Activated B cell treated with CpG ODN at 0.5 μM for 24 hours (primary cell): Measurements from ENCODE around the gene MED8. TPM values are rescaled to one million over a fixed set of nuclear protein-coding genes. Genes with fewer than 3 reads are reported as not detected.
A peak's percentile ranks its signal among the peaks of the same experiment; 100 is the strongest.

Experiments used
- ATAC-seq: fragments of 200-7000 bp; cut with Tn5 transposase; one replicate; pipeline ENCODE4 v1.10.0; 2021; ENCODE audit warnings: low read depth, mild to moderate bottlenecking, moderate library complexity
- CTCF ChIA-PET: fragments of 350-600 bp; sonication (Branson Sonifier 250); formaldehyde crosslinking; loops from one replicate; lab custom pipeline; 2021; ENCODE audit warnings: antibody characterized with exemption; lab: Charles Lee
- POLR2A ChIA-PET: fragments of 350-600 bp; sonication (Branson Sonifier 250); formaldehyde crosslinking; loops from one replicate; lab custom pipeline; 2021; ENCODE audit warnings: antibody characterized with exemption; lab: Charles Lee
- DNase-seq: peaks from one replicate; pipeline ENCODE4 v3.0.0; 2022
- H3K27ac Mint-ChIP-seq: one replicate; pipeline ENCODE4 v1.8.0; 2020; ENCODE audit warnings: mixed read lengths
- H3K27me3 Mint-ChIP-seq: one replicate; pipeline ENCODE4 v1.8.0; 2021; ENCODE audit warnings: mixed read lengths
- H3K36me3 Mint-ChIP-seq: one replicate; pipeline ENCODE4 v1.8.0; 2021; ENCODE audit warnings: low read depth, mixed read lengths
- H3K4me1 Mint-ChIP-seq: one replicate; pipeline ENCODE4 v1.8.0; 2021; ENCODE audit warnings: mixed read lengths
- H3K4me3 Mint-ChIP-seq: one replicate; pipeline ENCODE4 v1.8.0; 2020; ENCODE audit warnings: mild to moderate bottlenecking, mixed read lengths
- H3K9me3 Mint-ChIP-seq: one replicate; pipeline ENCODE4 v1.8.0; 2020; ENCODE audit warnings: mixed read lengths
- intact Hi-C: fragments of 100-400 bp; cut with micrococcal nuclease; formaldehyde crosslinking; loops from one replicate; pipeline ENCODE4 v1.15.1; 2024
- total RNA-seq: library from RNA; stranded (reverse); gene quantifications from 2 replicates; pipeline ENCODE4 v1.2.3, GENCODE V29; 2022
- TF ChIP-seq, protein P1 (sequence below): fragments of 200-600 bp; IDR thresholded peaks from one replicate; pipeline ENCODE4 v1.8.0; 2022; ENCODE audit warnings: antibody characterized with exemption, mild to moderate bottlenecking

Gene MED8
- total RNA-seq, 1 donor from 2014 or later, result 33.8 TPM

- ATAC-seq (no peak), DNase-seq (no peak)
- no peaks in the 10 kb centered on the region for H3K27me3 Mint-ChIP-seq
- no peak overlapping the region for H3K4me3 Mint-ChIP-seq
- CTCF ChIA-PET, result no interaction called here
- no peaks in the 10 kb centered on the region for H3K9me3 Mint-ChIP-seq
- TF ChIP-seq, protein P1, sequence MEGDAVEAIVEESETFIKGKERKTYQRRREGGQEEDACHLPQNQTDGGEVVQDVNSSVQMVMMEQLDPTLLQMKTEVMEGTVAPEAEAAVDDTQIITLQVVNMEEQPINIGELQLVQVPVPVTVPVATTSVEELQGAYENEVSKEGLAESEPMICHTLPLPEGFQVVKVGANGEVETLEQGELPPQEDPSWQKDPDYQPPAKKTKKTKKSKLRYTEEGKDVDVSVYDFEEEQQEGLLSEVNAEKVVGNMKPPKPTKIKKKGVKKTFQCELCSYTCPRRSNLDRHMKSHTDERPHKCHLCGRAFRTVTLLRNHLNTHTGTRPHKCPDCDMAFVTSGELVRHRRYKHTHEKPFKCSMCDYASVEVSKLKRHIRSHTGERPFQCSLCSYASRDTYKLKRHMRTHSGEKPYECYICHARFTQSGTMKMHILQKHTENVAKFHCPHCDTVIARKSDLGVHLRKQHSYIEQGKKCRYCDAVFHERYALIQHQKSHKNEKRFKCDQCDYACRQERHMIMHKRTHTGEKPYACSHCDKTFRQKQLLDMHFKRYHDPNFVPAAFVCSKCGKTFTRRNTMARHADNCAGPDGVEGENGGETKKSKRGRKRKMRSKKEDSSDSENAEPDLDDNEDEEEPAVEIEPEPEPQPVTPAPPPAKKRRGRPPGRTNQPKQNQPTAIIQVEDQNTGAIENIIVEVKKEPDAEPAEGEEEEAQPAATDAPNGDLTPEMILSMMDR, result no peak
- intact Hi-C loops, result no loop called here
- POLR2A ChIA-PET, result interaction anchor here (1.1 kb wide), 1 partner anchor 28 kb away, joined by 3 read pairs; the partner anchor contains the start of gene ELOVL1
- peaks cover 13% of the 10 kb centered on the region for H3K4me1 Mint-ChIP-seq
- no peak overlapping the region for H3K27ac Mint-ChIP-seq
- peaks cover 29% of the 10 kb centered on the region for H3K36me3 Mint-ChIP-seq
Observed at GRCh38 chr1:43396059-43396458, 6.5 kb upstream of the MED8 start.

DNA sequence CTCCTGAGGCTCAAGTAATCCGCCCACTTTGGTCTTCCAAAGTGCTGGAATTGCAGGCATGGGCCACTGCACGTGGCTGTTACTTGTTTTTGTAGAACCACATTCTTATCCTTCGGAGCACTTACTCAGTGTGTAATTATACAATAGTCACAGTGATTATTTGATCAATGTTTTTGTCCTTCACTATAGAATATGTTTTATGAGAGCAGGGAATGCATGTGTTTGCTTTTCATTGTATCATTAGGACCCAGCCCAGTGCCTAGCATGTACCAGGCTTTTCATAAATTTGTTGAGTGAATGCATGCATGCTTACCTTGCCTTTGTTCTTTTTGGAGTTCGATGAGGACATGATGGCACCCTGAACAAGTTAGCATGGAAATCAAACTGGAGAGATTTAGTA lies 5.9 kb upstream of the MED8 start:
- TF ChIP-seq, protein P1, result no peak
- no peak overlapping the region for H3K4me3 Mint-ChIP-seq
- H3K27ac Mint-ChIP-seq, result no peak overlapping the region
- peaks cover 28% of the 10 kb centered on the region for H3K36me3 Mint-ChIP-seq
- no peaks in the 10 kb centered on the region for H3K27me3 Mint-ChIP-seq
- no peaks in the 10 kb centered on the region for H3K9me3 Mint-ChIP-seq
- DNase-seq (no peak), ATAC-seq (no peak)
- ChIA-PET CTCF (no interaction called here), POLR2A (interaction anchor here (1.1 kb wide), 1 partner anchor 28 kb away, joined by 3 read pairs; the partner anchor contains the start of gene ELOVL1)
- H3K4me1 Mint-ChIP-seq, result peaks cover 17% of the 10 kb centered on the region
- intact Hi-C loops, result no loop called here

DNA sequence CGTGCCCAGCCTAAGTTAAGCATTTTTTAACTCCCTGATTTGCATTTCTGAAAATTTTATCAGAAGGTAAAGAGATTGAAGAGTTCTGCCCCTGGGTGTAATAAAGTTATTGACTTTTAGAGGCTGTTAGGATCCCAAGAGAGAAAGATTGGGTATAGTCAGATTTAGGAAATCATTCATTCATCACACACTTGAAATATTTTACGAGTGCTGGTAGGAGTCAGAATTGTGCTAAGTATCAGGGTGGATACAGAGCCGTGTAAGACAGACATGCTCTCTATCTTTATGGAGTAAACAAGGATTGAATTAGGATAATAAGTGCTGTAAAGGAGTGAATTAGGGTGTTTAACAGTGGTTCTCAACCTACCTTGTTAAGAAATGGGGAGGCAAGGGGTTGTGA lies 3.1 kb upstream of the MED8 start:
- H3K4me1 Mint-ChIP-seq, result peaks cover 43% of the 10 kb centered on the region
- TF ChIP-seq, protein P1, result no peak
- no peaks in the 10 kb centered on the region for H3K9me3 Mint-ChIP-seq
- H3K36me3 Mint-ChIP-seq, result peaks cover 37% of the 10 kb centered on the region
- H3K27ac Mint-ChIP-seq, result no peak overlapping the region
- ChIA-PET CTCF (no interaction called here), POLR2A (interaction anchor here (1.1 kb wide), 1 partner anchor 34 kb away, joined by 5 read pairs; the partner anchor contains the start of gene CDC20)
- no peaks in the 10 kb centered on the region for H3K27me3 Mint-ChIP-seq
- no peak overlapping the region for H3K4me3 Mint-ChIP-seq
- ATAC-seq, result no peak
- no peak for DNase-seq
- intact Hi-C loops, result no loop called here

- Mint-ChIP-seq H3K4me1 (peaks cover 38% of the 10 kb centered on the region), H3K4me3 (peak overlapping the region; percentile 99), H3K27me3 (no peaks in the 10 kb centered on the region), H3K36me3 (peaks cover 54% of the 10 kb centered on the region), H3K27ac (no peak overlapping the region), H3K9me3 (no peaks in the 10 kb centered on the region)
- POLR2A ChIA-PET, result interaction anchor here (0.8 to 4.5 kb wide), 4 partner anchors 21 to 100 kb away, joined by 3 to 76 read pairs (median 10); partner anchors contain the start of genes CDC20 and ELOVL1
- intact Hi-C loops, result loop anchor here (1.0 to 2.0 kb wide), 4 partner anchors 20 to 150 kb away; partner anchors contain the start of genes CDC20 and ELOVL1
- TF ChIP-seq, protein P1, result no peak
- DNase-seq, result no peak
- CTCF ChIA-PET, result interaction anchor here (1.3 to 3.5 kb wide), 4 partner anchors 20 to 162 kb away, joined by 3 to 10 read pairs (median 4); no protein-coding TSS in a partner anchor
- no peak for ATAC-seq
Observed at GRCh38 chr1:43388613-43389012, 987 bp downstream of the MED8 start.

GRCh38 chr1:43387976-43388599 lies 1.5 kb downstream of the MED8 start:
- ChIA-PET CTCF (interaction anchor here (1.6 to 3.5 kb wide), 2 partner anchors 26 to 161 kb away, joined by 4 to 10 read pairs; no protein-coding TSS in a partner anchor), POLR2A (interaction anchor here (1.1 to 4.5 kb wide), 3 partner anchors 20 to 100 kb away, joined by 3 to 76 read pairs (median 16); partner anchors contain the start of genes CDC20 and ELOVL1)
- Mint-ChIP-seq H3K27ac (no peak overlapping the region), H3K4me1 (peaks cover 36% of the 10 kb centered on the region), H3K27me3 (no peaks in the 10 kb centered on the region), H3K9me3 (no peaks in the 10 kb centered on the region), H3K4me3 (peak overlapping the region; percentile 99), H3K36me3 (peaks cover 57% of the 10 kb centered on the region)
- no peak for DNase-seq
- intact Hi-C loops, result loop anchor here (2.0 kb wide), 1 partner anchor 39 kb away; no protein-coding TSS in a partner anchor
- TF ChIP-seq, protein P1, result no peak
- no peak for ATAC-seq
